HCT116 (cell line): ENCODE data around the gene GFOD1. TPM values are rescaled to one million over a fixed set of nuclear protein-coding genes. Genes with fewer than 3 reads are reported as not detected.

Experiments used
- ATAC-seq: fragments of 200-7000 bp; cut with Tn5 transposase; 2 replicates; pipeline ENCODE4 v1.9.1; 2020; ENCODE audit warnings: mild to moderate bottlenecking, moderate library complexity
- Bru-seq: library from RNA; stranded (reverse); fragments of 400-500 nt; gene quantifications from one replicate; lab custom pipeline; 2021; lab: Mats Ljungman, UMichigan
- BruChase-seq, 2 experiments: library from RNA; stranded (reverse); fragments of 400-500 nt; gene quantifications; one replicate each; lab custom pipeline; 2021; lab: Mats Ljungman, UMichigan
- BruUV-seq: library from RNA; stranded (reverse); fragments of 400-500 nt; replicated peaks from 2 replicates; lab custom pipeline; 2021; lab: Mats Ljungman, UMichigan
- CTCF ChIA-PET: fragments of 300-600 bp; sonication (Branson Sonifier 250); formaldehyde crosslinking; loops from one replicate; lab custom pipeline; 2021; ENCODE audit warnings: antibody characterized with exemption; lab: Charles Lee
- POLR2A ChIA-PET: fragments of 300-600, 350-600 bp; sonication (Branson Sonifier 250); formaldehyde crosslinking; loops from one replicate; lab custom pipeline; 2021; ENCODE audit warnings: antibody characterized with exemption; lab: Charles Lee
- RAD21 ChIA-PET, 2 experiments: fragments of 300-600 bp; sonication (Branson Sonifier 250); formaldehyde crosslinking; loops; one replicate each; lab custom pipeline; 2023; ENCODE audit warnings: low total read pairs in 2 of 2; ENCODE audit not compliant: uncharacterized antibody in 2 of 2, unreplicated experiment in 2 of 2, low non-redundant PET in 1 of 2; lab: Charles Lee
- DNase-seq: peaks from one replicate; pipeline ENCODE4 v3.0.0-alpha.2; 2010; ENCODE audit warnings: low read depth, low spot score
- H2AFZ ChIP-seq: fragments of 200-600 bp; shearing (Covaris generic), sonication (generic); 2 replicates; pipeline ENCODE4 v1.6.1; 2017; ENCODE audit warnings: low read depth, mixed run types, mixed read lengths, antibody characterized with exemption, low read length; ENCODE audit not compliant: poor library complexity, severe bottlenecking
- H3K27ac ChIP-seq: 2 replicates; pipeline ENCODE4 v1.5.1; 2012; ENCODE audit warnings: low read depth, low read length
- H3K27me3 ChIP-seq: fragments of 200-600 bp; sonication (generic); 2 replicates; pipeline ENCODE4 v1.6.1; 2016; ENCODE audit warnings: mixed run types, low read length, mixed read lengths; ENCODE audit not compliant: insufficient read depth
- H3K36me3 ChIP-seq, 2 experiments: fragments of 200-500 bp in 1 of 2; fragments of 200-600 bp in 1 of 2; sonication (Bioruptor generic) in 1 of 2; sonication (generic) in 1 of 2; 2 replicates each; pipeline versions ENCODE4 v1.5.1 to v1.6.1; 2014 to 2016; ENCODE audit warnings: low read length in 2 of 2, inconsistent platforms in 1 of 2, mixed read lengths in 1 of 2, mixed run types in 1 of 2; ENCODE audit not compliant: insufficient read depth in 2 of 2, control insufficient read depth in 1 of 2
- H3K4me1 ChIP-seq, 2 experiments: fragments of 200-600 bp in 1 of 2; sonication (generic) in 1 of 2; 2 replicates each; pipeline versions ENCODE4 v1.5.1 to v1.6.1; 2012 to 2017; ENCODE audit warnings: low read length in 2 of 2, inconsistent platforms in 1 of 2, mild to moderate bottlenecking in 1 of 2, mixed read lengths in 1 of 2, mixed run types in 1 of 2, moderate library complexity in 1 of 2; ENCODE audit not compliant: insufficient read depth in 2 of 2, control insufficient read depth in 1 of 2
- H3K4me2 ChIP-seq: fragments of 200-600 bp; sonication (generic); 2 replicates; pipeline ENCODE4 v1.6.1; 2017; ENCODE audit warnings: mixed run types, low read length, mixed read lengths
- H3K4me3 ChIP-seq, 2 experiments: fragments of 200-600 bp in 1 of 2; sonication (generic) in 1 of 2; replicated peaks in 1 of 2; 2 replicates each; pipeline ENCODE4 v1.5.1; 2011 to 2016; ENCODE audit warnings: low read length in 2 of 2, control low read depth in 1 of 2, low read depth in 1 of 2, mild to moderate bottlenecking in 1 of 2, mixed read lengths in 1 of 2, mixed run types in 1 of 2
- H3K79me2 ChIP-seq: fragments of 200-600 bp; sonication (generic); 2 replicates; pipeline ENCODE4 v1.6.1; 2017; ENCODE audit warnings: mild to moderate bottlenecking, mixed run types, low read length, moderate library complexity, mixed read lengths; ENCODE audit not compliant: insufficient read depth
- H3K9ac ChIP-seq: fragments of 200-600 bp; sonication (generic); 2 replicates; pipeline ENCODE4 v1.6.1; 2016; ENCODE audit warnings: low read length, mixed read lengths
- H3K9me2 ChIP-seq: fragments of 200-600 bp; sonication (generic), shearing (Covaris generic); 2 replicates; pipeline ENCODE4 v1.6.1; 2017; ENCODE audit warnings: mixed run types, mild to moderate bottlenecking, moderate library complexity; ENCODE audit not compliant: insufficient read depth
- H3K9me3 ChIP-seq, 2 experiments: fragments of 200-500 bp in 1 of 2; fragments of 200-600 bp in 1 of 2; sonication (Bioruptor generic) in 1 of 2; sonication (generic) in 1 of 2; 2 replicates each; pipeline ENCODE4 v1.6.1; 2014 to 2017; ENCODE audit warnings: low read length in 2 of 2, mixed read lengths in 2 of 2, inconsistent platforms in 1 of 2, low read depth in 1 of 2, mild to moderate bottlenecking in 1 of 2, mixed run types in 1 of 2, moderate library complexity in 1 of 2; ENCODE audit not compliant: control insufficient read depth in 1 of 2, insufficient read depth in 1 of 2
- H4K20me1 ChIP-seq: fragments of 200-600 bp; sonication (generic), shearing (Covaris generic); 2 replicates; pipeline ENCODE4 v1.6.1; 2017; ENCODE audit warnings: mixed run types, mild to moderate bottlenecking, moderate library complexity; ENCODE audit not compliant: insufficient read depth
- CEBPB ChIP-seq: IDR thresholded peaks from 2 replicates; pipeline ENCODE4 v1.6.1; 2012; ENCODE audit warnings: low read depth
- CTCF ChIP-seq, 3 experiments: fragments of 200-600 bp in 1 of 3; sonication (generic) in 1 of 3; IDR thresholded peaks in 2 of 3; conservative IDR thresholded peaks in 1 of 3; 2 replicates each; pipeline ENCODE4 v1.5.1; 2012 to 2017; ENCODE audit warnings: low read depth in 2 of 3, low read length in 2 of 3, antibody characterized with exemption in 1 of 3, borderline replicate concordance in 1 of 3, control low read depth in 1 of 3, mild to moderate bottlenecking in 1 of 3, mixed read lengths in 1 of 3, mixed run types in 1 of 3, moderate library complexity in 1 of 3; ENCODE audit not compliant: insufficient read depth in 1 of 3
- EGR1 ChIP-seq: IDR thresholded peaks from 2 replicates; pipeline ENCODE4 v1.6.1; 2012; ENCODE audit warnings: low read depth
- POLR2A ChIP-seq: IDR thresholded peaks from 2 replicates; pipeline ENCODE4 v1.7.0; 2011; ENCODE audit warnings: borderline replicate concordance; ENCODE audit not compliant: insufficient read depth, insufficient read length; ENCODE audit errors: extremely low read depth
- POLR2AphosphoS5 ChIP-seq: IDR thresholded peaks from 2 replicates; pipeline ENCODE4 v1.6.1; 2011; ENCODE audit warnings: mild to moderate bottlenecking, low read depth, low read length, moderate library complexity
- SIN3A ChIP-seq: IDR thresholded peaks from 2 replicates; pipeline ENCODE4 v1.6.1; 2012; ENCODE audit warnings: low read depth
- YY1 ChIP-seq: IDR thresholded peaks from 2 replicates; pipeline ENCODE4 v1.6.1; 2011; ENCODE audit warnings: low read length, low read depth, moderate library complexity, mild to moderate bottlenecking; ENCODE audit not compliant: insufficient replicate concordance; ENCODE audit errors: extremely low read depth
- ZFX ChIP-seq: fragments of 450-650 bp; IDR thresholded peaks from 2 replicates; pipeline ENCODE4 v1.6.1; 2017
- intact Hi-C: fragments of 100-400 bp; cut with micrococcal nuclease; formaldehyde crosslinking; loops from 2 replicates; pipeline ENCODE4 v1.10.0; 2022
- long read RNA-seq: library from polyadenylated mRNA; unstranded; transcript quantifications from one replicate; pipeline ENCODE4 v2.0.0, GENCODE V29; 2021; ENCODE audit not compliant: unreplicated experiment
- polyA plus RNA-seq: library from polyadenylated mRNA; unstranded; fragments of >200 nt; gene quantifications from 2 replicates; pipeline ENCODE4 v1.2.1, GENCODE V29; 2012; ENCODE audit warnings: missing spikeins
- total RNA-seq: library from RNA; stranded (reverse); gene quantifications from one replicate; pipeline ENCODE4 v1.2.1, GENCODE V29; 2021; ENCODE audit not compliant: unreplicated experiment

GFOD1 gene
- total RNA-seq: 3.8 TPM
- 1.6 and 2.2 TPM in 2 replicates for polyA plus RNA-seq
- percentile 46 among the genes with signal in this experiment for Bru-seq, nascent RNA
- BruChase-seq, experiment 1, labeled RNA remaining after a 6-hour chase: percentile 52 among the genes with signal in this experiment
- percentile 49 among the genes with signal in this experiment for BruChase-seq, experiment 2, labeled RNA remaining after a 2-hour chase
- long read RNA-seq, full-length matches to known transcripts: 14 of 14 reads
- long read RNA-seq, partial matches to known transcripts: 0 of 14 reads
- long read RNA-seq, other reads (novel, unspliced or antisense): 0 of 14 reads

- no peaks in the 10 kb centered on the region for H3K9me2 ChIP-seq
- peak; percentile 91 for ATAC-seq
- peak within 1 kb of the TSS; percentile 98 for H3K4me2 ChIP-seq
- TF ChIP-seq ZFX (peak; percentile 52; the same call in 1 of the 2 replicates), SIN3A (no peak), EGR1 (peak; percentile 61; the same call in 1 of the 2 replicates), POLR2AphosphoS5 (peak; percentile 71), CEBPB (no peak; the same call in 1 of the 2 replicates), CTCF (IDR thresholded peaks at IDR 0.05 in 2 of 3, conservative IDR thresholded peaks at IDR 0.05 in 1 of 3; ENCODE audit: borderline replicate concordance in 1 of 3, insufficient read depth in 1 of 3, low read depth in 2 of 3, low read length in 2 of 3) (0 out of 6 replicates have a peak, but pooled peaks of 1 of the 3 experiments have one; percentile 17), POLR2A (peak; percentile 33), YY1 (peak; percentile 44)
- no peaks in the 10 kb centered on the region for H4K20me1 ChIP-seq
- H3K36me3 ChIP-seq: no peaks in the 10 kb centered on the region
- no peaks in the 10 kb centered on the region for H3K27me3 ChIP-seq
- H3K4me1 ChIP-seq: peaks cover 7 to 25% of the 10 kb centered on the region in 2 experiments; a peak in 3 of 4 replicates
- peak within 1 kb of the TSS; percentile 54 for H3K27ac ChIP-seq
- RAD21 ChIA-PET: interaction anchor here in 1 of 2 experiments (0.9 to 1.0 kb wide), 2 partner anchors 9 to 26 kb away, joined by 3 to 5 read pairs; no protein-coding TSS in a partner anchor
- no peaks in the 10 kb centered on the region; the same call in 1 of the 2 replicates for H3K79me2 ChIP-seq
- H3K9me3 ChIP-seq: no peaks in the 10 kb centered on the region
- CTCF ChIA-PET: interaction anchor here (0.8 to 1.8 kb wide), 2 partner anchors 9 to 88 kb away, joined by 3 to 8 read pairs; partner anchors contain the start of gene SIRT5
- POLR2A ChIA-PET: interaction anchor here (0.8 to 1.3 kb wide), 2 partner anchors 10 to 71 kb away, joined by 3 to 5 read pairs; no protein-coding TSS in a partner anchor
- peak within 1 kb of the TSS; percentile 63 for H3K9ac ChIP-seq
- H2AFZ ChIP-seq: peak within 1 kb of the TSS; percentile 84
- peak within 1 kb of the TSS; percentile 58 to 71 for H3K4me3 ChIP-seq
- intact Hi-C loops: loop anchor here (5.0 kb wide), 1 partner anchor 85 kb away; the partner anchor contains the start of gene SIRT5
- no TSS peak for BruUV-seq
- DNase-seq: peak; percentile 42
Observed at GRCh38 chr6:13487122-13488014, at the start of gene GFOD1. Gene GFOD1 (minus strand): TSS chr6:13487600. CDS start chr6:13486890, 710 bp downstream.
